Measurements from ENCODE around the gene CASP7.

The CASP7 gene

DNA sequence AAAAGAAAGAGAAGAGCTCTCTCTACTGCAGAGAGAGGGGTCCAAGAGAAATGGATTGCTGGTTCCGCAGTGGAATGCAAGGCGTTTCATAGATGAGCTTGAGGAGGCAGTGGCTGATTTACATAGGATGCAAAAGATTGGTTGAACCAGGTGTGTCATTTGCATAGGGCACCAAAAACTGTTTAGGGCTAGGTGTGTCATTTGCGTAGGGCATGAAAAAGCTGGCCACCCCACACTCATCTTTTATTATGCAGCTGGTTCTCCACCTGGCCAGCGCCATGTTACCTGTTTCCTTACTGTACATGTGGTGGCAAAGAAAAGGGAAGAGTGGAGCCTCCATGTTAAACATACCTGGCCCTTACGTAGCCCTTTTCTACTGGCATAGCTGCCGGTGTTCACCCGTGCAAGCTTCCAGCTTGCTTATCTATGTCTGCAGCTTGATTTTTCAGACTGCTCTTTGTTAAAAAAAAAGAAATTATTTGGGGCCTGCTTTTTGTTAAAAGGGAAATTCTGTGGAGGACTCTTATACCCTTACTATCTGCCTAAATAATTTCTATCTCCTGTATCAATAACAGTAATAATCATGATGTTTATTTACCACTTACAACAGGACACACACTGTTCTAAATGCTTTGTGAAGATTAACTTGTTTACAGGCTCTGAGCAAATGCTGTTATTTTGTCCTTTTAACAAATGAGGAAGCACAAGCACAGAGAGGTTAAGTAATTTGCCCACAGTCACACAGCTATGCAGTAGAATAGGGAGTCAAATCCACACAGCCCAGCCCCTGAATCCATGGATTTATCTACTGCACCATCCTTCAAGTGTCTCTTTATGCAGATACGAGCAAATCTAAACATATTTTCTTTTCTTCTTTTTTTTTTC is 33.3 kb downstream of the CASP7 start:
- peak; percentile 94 to 97 for DNase-seq

DNA sequence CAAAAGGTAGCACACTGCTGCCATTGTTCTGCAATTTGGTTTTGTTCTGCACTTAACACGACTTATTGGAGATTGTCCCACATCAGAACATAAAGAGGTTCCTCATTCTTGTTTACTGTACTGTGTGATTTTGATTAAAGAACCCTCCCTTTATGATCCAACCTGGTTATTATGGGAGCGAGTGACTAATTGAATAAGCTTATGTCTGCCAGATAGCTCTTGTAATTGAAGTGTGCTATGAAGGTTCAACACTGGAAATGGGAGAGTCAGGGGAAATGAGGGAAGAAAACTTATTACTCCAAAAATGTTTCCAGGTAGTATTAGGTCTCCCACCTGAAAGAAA is 33.9 kb downstream of the CASP7 start:
- peak; percentile 21 to 23 for DNase-seq

DNA sequence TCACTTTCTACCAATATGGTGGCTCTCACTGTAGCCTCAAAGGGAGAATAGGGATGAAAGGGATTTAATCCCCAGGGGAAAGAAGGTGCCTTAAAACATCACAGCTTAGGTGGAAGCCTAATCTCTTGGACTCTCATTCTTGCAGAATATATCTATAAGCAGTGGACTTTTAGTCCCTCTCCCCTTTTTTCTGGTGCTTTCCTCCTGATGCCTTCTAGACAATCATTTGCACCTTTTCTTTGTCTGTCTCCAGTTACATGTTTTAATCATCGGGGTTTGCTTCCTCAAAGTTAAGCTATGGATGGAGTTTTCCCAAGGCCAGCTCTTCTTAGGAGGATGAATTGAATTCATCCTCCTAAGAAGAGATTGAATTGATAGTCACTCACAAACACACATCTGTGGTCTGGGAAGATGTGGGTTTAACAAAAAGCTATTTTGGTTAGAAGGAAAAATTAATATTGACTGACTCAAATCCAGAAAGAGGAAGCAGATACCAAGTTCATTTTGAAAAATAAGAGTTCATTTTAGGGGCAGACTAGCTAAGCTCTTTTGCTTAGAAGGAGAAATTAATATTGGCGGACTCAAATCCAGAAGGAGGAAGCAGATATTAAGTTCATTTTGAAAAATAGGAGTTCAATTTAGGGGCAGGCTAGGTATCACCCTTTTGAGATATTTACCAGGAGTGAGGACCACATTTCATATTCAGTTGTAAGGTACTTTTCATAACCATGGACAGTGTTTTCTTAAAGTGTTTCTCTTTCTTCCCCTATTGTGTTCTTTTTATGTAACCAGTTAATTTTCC is 36.6 kb downstream of the CASP7 start:
- DNase-seq, result no peak

DNA sequence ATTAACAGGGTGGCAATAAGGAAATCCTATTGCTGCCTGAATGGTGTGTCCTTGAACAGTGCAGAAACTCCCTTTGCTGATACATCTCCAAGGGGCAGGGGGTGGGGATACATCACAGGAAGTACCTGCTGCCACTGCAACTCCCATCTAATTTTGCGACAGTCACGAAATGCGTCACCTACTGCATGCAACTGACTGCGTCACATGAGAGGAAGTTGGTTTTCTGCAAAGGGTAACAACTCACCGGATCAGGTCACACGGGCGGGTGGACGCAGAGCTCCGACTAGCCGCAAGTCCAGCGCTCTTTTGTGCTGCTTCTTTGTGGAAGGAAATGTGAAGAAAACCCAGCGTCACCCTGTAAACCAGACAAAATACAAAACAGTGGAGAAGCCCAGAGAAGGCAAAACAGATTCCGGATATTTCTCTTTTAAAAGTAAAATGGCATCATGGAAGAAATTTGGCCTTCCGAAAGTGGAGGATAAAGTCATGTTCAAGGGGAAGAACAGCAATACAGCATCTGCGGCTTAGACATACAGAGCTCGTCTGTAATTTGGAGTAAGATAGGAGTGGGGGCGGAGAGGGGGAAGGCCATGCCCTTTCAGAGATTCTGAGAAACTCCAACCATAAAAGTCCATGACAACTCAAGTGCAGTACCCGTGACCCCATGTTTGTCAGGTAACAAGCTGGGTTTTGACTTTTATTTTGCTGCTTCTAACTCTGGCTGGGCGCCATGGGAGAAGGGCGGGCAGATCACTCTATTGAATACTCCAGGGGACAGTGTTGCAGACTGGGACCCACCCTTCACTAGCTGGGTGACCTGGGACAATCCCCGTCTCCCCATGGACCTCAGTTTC is 39.5 kb downstream of the CASP7 start:
- no peak for DNase-seq

DNA sequence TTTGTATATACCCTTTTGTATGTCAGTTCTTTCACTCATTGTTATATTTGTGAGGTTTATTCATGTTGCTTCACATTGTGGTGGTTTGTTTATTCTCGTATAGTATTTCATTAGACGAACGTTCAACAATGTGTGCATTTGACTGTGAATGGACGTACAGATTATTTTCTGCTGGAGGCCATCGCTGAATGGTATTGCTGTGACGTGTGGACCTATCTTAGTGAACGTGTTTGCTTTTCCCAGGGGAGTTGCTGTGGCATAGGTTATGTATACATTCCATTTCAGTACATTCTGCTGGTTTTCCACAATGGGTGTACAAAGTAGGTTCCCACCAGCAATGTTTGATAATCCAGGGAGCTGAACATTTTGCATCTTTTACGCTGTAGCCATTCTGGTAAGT is 40.7 kb downstream of the CASP7 start:
- DNase-seq, result peak in 1 of 2 experiments; percentile 18

- DNase-seq, result peak in 1 of 2 experiments; percentile 5
These were observed 52.6 kb downstream of the CASP7 start for GRCh38 chr10:113732160-113732881.

- DNase-seq, result peak in 1 of 2 experiments; percentile 5
These were observed 53.3 kb downstream of the CASP7 start for GRCh38 chr10:113732966-113733365.

DNA sequence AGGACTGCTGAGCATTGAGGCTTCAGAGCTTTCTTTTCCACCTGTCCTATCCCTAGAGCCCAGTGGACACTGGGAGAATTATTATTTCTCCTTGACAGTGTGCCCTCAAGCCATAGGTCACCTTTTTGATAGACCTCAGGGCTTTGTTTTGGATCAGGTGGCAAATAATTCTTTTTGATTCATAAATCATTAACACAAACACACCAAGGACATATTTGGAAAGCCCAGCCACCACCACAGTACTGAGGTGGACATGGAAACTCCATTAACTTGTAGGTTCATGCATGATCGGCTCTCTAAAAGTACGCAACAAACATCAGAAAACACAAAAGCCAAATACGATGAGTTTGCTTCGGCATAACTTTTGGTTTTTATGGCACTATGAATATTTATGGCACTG is 53.9 kb downstream of the CASP7 start:
- no peak for DNase-seq

- peak; percentile 42 to 66 for DNase-seq
These were observed 56.2 kb downstream of the CASP7 start for GRCh38 chr10:113735913-113736312.

- DNase-seq, result no peak
These were observed 56.9 kb downstream of the CASP7 start for GRCh38 chr10:113736576-113736975.

GRCh38 chr10:113739031-113739430 is 59.3 kb downstream of the CASP7 start:
- DNase-seq, result no peak

DNA sequence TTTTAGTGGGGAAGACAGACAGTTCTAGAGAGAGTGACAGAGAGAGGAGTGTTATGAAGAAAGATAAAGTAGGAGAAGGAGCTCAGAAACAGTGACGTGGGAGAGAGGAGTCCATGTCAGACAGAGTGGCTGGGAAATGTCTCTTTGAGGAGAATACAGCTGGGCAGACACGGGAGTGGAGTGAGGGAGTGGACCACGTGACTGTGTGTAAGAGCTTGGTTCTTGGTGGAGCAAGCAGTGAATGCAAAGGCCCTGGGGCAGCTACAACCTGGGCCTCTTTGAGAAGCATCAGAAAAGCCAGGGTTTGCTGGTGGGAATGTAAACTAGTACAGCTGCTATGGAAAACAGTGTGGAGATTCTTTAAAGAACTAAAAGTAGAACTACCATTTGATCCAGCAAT is 59.9 kb downstream of the CASP7 start:
- no peak for DNase-seq

- DNase-seq, result no peak
These were observed 61.1 kb downstream of the CASP7 start for GRCh38 chr10:113740850-113741249.

DNA sequence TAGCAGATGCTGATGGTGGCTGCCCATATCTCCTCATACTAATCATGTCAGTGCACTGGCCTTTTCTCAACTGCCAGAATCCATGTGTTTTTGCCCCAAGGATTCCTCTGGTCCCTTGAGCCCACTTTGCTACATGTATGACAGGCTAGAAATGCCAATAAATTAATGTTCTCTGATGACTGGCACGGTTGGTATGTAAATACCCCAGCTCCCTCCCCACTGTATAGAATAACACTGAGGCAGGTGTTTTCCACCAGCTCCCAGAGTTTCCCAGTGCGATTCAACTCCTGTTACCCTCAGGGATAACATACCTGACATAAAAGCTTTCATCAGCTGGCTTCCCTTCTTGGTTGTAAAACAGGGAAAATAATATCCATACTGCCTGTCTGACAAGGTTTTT is 62.8 kb downstream of the CASP7 start:
- peak; percentile 43 to 70 for DNase-seq

- no peak for DNase-seq
These were observed 63.9 kb downstream of the CASP7 start for GRCh38 chr10:113743594-113743993.

DNA sequence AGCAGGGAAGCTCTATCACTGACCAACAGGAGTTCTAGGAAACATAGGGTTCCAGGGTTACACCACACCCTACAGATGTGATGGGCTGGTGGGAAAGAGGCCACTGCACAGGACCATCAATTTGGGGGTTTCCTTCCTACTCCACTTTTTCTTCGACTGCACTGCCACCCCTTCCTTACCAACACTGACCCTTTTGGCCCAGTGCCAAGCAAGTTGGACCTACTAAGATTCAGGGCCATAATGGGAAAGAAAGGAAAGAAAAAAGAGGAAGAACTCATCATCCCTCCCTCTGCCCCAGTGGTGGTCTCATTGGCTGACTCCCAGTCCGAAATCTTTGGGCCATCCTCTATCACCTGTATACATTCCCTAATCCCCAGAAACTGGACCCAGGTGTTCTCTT is 65.7 kb downstream of the CASP7 start:
- DNase-seq, result no peak

- DNase-seq, result no peak
These were observed 66.7 kb downstream of the CASP7 start for GRCh38 chr10:113746217-113746957.

GRCh38 chr10:113751181-113751732 is 71.5 kb downstream of the CASP7 start, which contains the start of gene PLEKHS1:
Gene PLEKHS1, plus strand, starts transcription at chr10:113751682. Its CDS starts 3,596 bp downstream, at chr10:113755278.
- peak in 1 of 2 experiments; percentile 0 for DNase-seq

DNA sequence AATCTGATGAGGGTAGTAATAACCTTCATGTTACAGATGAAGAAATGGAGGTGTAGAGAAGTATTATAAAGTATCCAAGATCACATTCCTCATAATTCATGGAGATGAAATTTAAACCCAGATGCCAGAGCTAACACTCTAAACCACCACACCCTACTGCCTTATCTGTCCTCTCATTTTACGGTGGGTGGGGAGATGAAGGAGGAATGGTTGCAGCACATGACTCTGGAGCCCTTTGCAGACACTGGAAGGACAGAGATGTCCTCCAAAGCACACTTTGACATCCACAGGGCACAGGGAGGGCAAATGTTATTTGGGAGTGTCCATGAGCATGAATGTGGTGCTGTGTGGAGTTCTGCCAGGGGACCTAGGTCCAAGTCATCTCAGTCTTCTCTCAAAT is 72.8 kb downstream of the CASP7 start:
- no peak for DNase-seq

DNA sequence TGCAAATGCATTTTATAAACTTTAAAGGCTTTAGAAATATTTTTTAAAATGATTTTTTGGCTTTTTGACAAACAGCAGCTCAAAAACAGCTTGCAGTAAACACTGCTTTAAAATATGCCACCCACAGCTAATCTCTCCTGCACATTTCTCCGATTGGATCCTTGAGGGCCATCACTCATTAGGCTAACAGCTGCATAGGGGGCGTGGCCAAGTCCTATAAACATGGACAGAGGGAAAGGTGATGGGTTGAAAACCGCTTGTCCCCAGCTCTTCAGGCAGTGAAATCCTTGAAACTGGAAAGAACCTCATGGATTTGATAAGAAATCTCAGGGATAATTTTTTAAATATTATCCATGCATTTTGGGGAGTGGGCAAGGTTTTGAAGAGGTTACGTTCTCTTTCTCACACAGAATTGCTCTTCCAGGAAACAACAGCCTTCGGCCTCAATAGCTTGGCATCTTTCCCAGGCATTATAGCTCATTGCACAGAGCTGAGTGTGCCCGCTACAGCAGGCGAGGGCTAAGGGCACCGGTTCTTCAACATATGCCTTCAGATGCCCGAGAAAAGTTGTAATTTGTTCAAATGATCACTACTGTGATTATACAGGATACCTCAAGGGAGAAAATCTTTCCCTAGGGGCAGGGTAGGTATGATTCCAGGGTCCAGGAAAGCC is 73.4 kb downstream of the CASP7 start:
- DNase-seq, result peak in 1 of 2 experiments; percentile 6

GRCh38 chr10:113754125-113754524 is 74.4 kb downstream of the CASP7 start:
- DNase-seq, result no peak
